Measurements from ENCODE around the gene IFIT1.

DNA sequence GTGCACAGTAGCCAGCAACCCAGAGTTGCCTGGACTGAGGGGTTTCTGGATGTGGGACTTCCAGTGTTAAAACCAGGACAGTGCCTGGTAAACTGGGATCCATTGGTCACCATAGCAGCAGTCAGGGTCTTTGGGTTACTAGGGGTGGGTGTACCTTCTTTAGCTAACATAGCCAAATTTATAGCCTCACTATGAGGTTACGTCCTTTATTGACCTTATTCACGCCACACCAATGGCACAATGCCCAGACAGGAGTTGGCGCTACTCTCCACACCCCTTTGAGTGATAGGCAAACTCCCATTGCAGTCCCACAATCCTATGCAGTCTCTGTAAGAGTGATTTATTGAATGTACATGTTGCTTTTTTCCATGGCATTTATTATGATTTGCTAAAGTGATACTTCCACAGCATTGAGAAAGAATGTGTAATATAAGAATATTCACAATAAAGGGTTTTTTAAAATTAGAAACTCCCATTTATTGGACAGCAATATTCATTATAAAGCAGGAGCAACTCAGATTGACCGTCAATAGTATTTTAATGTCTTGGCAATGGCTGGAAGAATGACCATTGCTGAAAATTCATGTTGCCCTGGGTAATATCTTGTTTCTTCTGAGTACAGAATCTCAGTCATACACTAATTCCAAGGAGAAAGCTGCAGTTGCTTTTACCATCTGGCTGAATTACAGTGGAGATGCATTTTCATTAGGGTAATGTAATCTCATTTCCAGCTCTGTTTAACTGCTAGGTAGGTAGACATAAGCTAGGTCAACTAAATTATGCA, 48.0 kb downstream of the IFIT1 start:
- TF ChIP-seq, protein P1, sequence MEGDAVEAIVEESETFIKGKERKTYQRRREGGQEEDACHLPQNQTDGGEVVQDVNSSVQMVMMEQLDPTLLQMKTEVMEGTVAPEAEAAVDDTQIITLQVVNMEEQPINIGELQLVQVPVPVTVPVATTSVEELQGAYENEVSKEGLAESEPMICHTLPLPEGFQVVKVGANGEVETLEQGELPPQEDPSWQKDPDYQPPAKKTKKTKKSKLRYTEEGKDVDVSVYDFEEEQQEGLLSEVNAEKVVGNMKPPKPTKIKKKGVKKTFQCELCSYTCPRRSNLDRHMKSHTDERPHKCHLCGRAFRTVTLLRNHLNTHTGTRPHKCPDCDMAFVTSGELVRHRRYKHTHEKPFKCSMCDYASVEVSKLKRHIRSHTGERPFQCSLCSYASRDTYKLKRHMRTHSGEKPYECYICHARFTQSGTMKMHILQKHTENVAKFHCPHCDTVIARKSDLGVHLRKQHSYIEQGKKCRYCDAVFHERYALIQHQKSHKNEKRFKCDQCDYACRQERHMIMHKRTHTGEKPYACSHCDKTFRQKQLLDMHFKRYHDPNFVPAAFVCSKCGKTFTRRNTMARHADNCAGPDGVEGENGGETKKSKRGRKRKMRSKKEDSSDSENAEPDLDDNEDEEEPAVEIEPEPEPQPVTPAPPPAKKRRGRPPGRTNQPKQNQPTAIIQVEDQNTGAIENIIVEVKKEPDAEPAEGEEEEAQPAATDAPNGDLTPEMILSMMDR (IDR thresholded peaks at IDR 0.05; ENCODE audit: low read depth, low read length, poor library complexity, severe bottlenecking), result no peak
- no peak for TF ChIP-seq EZH2phosphoT487 (IDR thresholded peaks at IDR 0.05; ENCODE audit: borderline replicate concordance, low read length)

Data from DOHH2 (cell line).